HG03066 (cell line): ENCODE data around the gene EIF2B5.
"Not testable (repeated sequence)": the region's sequence is repeated elsewhere in the genome, so short reads cannot be mapped to it uniquely, and the experiment has no call there.

Experiments
- ATAC-seq: cut with Tn5 transposase; IDR thresholded peaks from one replicate; pipeline ENCODE4 v1.9.1; 2021; ENCODE audit warnings: low read depth; ENCODE audit not compliant: unreplicated experiment

Gene EIF2B5

DNA sequence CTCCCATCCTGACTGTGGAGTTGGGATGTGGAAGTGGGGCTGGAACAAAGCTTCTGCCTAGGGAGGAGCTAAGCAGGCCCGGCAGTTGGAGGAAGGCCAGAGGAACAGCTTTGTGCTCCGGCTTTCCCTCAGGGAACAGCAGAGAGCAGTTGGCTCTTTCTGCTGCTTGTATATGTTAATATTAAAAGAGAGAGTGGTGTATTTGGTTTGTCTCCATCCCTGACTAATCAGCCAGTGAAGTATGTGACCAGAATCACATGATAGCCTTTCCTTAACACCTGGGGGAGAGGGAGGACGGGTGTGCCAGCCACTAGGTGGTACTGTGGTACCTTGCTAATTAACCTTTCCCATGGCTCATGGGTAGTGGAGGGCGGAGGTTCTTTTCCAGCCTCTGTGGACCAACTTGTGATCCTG, 10.0 kb downstream of the EIF2B5 start:
- ATAC-seq: no peak

DNA sequence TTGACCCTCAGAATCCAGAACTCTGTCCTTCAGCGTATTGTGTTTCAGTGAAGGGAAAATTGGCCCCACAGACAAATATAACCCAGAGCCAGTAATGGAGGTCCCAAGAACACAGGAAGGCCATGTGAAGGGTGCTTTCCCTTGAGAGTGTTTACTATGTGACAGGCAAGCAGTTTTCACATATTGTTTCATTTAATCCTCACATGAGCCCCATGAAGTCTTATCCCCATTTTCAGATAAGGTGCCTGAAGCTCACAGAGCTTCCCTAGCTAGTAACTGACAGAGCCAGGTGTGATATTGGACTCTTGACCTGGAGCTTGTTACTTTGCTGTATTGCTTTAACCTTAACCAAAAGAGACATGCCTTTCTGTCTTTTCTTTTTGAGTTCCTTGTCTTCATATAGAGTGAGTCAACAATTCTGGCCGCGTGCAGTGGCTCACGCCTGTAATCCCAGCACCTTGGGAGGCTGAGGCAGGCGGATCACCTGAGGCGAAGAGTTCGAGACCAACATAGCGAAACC, 10.7 kb downstream of the EIF2B5 start:
- no peak for ATAC-seq

DNA sequence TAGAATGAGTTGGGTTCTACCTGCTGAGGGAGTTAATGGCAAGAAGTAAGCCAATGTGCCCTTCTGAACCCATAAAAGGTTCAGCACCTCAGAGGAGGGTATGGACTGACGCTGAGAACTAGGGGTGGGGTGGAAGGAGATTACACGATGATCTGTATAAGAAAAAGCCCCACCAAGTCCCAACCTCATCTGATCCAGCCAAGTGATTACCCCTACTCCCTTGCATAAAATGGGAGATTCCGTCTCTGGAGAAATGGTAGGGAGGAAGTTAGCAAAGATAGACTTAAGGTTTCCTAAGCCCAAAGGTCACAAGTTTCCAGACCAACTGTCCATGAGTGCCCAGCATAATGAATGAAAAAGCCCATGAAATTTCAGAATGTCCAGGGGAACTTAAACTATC, 12.9 kb downstream of the EIF2B5 start:
- ATAC-seq: no peak

DNA sequence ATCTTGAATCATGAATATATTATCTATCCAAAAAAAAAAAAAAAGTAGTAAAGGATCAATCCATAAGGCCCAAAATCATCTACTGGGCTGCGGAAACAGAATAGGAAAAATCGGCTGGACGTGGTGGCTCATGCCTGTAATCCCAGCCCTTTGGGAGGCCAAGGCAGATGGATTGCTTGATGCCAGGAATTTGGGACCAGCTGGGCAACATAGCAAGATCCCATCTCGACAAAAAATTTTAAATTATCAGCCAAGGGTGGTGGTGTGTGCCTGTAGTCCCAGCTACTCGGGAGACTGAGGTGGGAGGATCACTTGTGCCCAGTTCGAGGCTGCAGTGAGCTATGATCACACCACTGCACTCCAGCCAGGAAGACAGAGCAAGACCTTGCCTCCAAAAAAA, 14.0 kb downstream of the EIF2B5 start:
- no peak for ATAC-seq

DNA sequence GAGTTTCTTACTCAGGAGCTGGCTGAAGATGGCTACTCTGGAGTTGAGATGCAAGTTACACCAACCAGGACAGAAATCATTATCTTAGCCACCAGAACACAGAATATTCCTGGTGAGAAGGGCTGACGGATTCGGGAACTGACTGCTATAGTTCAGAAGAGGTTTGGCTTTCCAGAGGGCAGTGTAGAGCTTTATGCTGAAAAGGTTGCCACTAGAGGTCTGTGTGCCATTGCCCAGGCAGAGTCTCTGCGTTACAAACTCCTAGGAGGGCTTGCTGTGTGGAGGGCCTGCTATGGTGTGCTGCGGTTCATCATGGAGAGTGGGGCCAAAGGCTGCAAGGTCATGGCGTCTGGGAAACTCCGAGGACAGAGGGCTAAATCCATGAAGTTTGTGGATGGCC, 14.6 kb downstream of the EIF2B5 start:
- ATAC-seq: not testable (repeated sequence)

DNA sequence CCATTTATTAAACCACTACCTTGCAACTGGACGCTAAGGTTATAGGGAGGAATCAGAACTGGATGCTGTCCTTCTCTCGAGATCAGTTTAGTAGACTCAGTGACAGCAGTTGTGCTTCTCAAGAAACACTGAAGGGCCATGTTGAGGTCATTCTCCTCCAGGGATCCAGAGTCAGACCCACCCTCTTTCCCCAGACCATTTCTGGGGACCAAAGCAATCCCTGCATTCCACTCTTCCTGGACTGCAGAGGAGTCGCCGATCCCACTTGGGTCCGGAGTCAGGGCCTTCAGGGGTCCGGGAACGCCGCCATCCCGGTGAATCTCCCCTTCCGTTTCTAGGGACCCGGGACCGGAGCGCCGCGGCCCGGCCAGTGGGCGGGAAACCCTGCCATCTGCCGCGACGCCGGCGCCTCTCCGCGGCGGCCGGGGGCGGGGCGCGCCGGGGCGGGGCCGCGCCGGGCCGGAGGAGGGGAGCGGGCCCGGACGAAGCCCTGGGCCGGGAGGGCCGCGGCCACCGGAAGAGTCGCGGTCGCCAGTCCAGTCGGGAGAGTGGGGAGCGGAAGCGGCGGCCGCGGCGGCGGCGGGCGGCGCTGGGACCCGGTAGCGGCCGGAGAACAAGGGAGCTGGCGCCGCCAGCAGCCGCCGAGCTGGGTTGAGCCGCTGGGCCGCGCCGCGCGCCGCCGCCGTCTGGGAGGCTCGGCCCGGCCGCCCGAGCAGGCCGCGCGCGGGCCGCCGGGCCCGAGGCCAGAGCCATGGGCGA, 19.9 kb downstream of the EIF2B5 start, which contains the start of gene DVL3:
DVL3 (plus strand) TSS at position 493 of the 759 bp plus-strand sequence; CDS start at position 752, 259 bp downstream.
- peak; percentile 61 for ATAC-seq

DNA sequence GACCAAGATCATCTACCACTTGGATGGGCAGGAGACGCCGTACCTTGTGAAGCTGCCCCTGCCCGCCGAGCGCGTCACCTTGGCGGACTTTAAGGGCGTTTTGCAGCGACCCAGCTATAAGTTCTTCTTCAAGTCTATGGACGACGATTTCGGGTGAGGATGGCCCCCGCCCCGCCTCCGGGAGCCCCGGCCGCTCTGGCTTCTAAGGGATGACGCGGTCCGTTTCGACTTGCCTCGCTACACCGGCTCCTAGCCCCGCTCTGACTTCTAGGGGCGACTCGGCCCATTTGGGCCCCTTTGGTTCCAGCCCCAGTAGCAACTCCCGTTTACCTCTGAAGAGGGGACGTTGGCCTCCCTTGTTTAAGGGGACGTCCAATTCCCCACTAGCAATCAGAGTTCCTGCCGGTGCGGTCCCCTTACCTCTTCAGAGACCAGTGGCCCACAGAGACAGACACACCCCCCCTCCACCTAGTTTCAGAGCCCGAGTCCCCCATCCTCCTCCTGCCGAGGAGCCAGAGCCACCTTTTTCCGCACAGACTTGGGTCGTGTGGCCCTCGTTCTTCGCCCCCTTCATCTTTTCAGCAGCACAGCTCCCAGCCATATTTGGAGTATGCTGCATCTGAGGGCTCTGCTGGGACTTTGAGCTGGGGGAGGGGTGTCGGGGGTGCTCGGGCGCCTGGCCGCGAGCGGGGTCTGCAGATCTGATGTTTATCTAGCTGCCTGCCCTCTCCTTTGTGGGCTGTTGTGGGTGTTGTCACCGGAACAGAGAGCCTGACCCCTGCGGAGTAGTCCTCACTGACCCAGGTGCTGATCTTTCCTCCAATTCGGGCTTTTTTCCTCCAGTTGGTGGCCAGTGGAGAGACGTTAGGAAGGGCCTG, 20.7 kb downstream of the EIF2B5 start:
- peak; percentile 32 for ATAC-seq

DNA sequence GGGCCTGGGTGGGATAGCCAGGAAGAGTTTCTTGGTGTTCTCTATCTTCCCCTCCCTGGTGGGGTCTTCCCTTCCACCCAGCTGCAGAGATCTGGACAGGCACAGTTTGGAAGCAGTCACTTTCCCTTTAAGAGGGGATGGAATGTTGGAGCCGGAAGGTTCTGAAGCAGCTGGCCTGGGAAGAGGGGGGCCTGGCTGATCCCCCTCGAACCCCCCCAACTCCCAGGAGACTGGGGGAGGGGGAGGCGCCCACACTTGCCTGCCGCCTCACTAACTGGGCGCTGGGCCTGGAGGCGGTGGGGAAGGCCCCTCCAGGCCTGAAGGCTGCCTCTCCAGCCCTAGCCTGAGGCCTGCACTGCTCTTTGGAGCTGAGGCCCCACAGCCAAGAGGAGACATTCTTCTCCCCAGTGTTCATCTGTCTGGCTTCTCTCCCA, 21.4 kb downstream of the EIF2B5 start:
- no peak for ATAC-seq

DNA sequence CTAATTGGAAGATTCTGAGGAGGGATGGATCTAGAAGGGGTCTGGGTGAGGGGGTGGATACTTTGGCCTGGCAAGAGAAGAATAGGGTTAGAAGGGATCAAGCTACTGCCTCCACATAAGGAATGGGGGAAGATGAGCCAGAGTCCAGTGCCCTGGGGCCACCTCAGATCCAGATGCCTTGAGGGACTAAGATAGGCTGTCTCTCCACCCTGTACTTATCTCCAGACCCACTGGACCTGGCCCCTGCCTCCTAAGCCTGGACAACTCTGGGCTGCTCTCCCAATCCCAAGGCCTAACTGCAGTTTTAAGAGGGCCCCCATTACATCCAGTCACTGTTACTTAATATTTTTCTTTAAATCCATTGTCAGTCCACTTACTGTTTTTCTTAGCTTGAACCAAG, 22.0 kb downstream of the EIF2B5 start:
- ATAC-seq: no peak

DNA sequence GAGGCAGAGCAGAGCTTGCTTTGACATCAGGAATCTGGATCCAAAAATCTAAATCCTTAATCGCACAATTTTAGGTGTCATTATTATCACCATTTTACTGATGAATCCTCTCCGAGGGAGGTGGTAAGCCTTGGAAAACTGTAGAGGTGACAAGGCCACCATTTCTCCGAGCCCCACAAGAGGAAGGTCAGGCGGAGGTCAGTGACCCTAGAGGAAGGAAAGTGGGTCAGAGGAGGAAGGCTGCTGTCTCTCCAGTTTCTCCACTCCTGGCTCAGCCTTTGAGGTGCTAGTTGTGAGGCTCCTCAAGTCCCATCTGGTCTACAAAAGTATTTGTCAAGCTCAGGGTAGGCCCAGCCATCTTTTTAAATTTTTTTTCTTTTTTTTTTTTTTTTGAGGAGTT, 23.2 kb downstream of the EIF2B5 start:
- ATAC-seq: no peak

DNA sequence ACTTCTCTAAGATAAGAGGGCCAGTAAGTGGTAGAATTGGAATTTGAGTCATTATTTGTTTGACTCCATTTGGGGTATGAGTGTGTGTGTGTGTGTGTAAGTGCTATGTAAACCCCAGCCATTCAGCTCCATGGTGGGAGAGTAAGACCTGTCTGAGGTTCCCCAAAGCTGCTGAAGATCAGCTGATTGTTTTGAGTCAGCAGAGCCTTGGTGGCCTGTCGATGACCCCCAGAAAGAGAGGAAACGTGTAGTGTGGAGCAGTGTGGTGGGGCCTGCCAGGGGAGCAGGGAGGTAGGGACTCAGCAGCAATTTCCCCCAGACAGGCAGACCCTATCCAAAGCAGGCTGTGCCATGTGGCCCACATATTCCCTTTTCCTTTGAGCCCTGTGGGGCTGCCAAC, 25.3 kb downstream of the EIF2B5 start:
- no peak for ATAC-seq

DNA sequence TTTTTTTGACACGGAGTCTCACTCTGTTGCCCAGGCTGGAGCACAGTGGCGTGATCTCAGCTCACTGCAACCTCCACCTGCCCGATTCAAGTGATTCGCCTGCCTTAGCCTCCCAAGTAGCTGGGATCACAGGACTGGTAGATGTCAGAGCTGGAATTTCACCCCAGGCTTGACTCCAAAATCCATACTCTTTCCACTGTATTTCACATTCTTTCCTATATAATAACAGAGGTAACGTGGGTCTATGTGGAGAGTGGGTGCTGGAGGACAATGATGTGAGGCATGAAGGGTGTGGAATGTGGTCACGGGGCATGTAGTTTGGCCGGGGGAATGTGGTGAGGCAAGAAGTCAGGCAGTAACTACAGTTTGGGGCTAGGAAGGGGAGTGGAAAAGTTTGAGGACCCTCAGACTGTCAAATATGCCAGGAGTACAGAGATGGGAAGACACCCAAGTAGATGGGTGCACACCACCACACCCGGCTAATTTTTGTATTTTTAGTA, 27.5 kb downstream of the EIF2B5 start:
- not testable (repeated sequence) for ATAC-seq

DNA sequence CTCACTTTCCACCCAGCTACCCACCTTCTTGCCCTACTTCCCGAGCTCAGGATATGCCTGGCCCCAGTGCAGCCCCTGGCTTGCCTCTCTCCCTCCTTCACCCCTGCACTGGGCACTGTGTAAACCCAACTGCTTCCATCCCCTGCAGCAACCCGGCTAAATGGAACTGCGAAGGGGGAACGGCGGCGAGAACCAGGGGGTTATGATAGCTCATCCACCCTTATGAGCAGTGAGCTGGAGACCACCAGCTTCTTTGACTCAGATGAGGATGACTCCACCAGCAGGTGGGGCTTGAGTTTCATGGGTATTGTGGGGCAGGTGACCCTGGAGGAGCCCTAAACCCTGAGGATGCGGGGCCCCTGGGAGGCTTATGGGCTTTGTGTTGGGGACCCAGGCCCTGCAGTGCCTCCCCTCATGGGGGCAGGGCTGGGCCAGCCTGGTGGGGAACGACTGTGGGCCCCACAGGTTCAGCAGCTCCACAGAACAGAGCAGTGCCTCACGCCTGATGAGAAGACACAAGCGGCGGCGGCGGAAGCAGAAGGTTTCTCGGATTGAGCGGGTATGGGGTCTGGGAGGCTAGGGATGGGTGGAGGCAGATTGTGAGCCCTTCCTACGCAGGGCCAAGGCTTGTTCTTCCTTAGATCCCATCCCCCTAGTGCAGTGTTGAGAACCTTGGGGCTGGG, 29.6 kb downstream of the EIF2B5 start:
- no peak for ATAC-seq

DNA sequence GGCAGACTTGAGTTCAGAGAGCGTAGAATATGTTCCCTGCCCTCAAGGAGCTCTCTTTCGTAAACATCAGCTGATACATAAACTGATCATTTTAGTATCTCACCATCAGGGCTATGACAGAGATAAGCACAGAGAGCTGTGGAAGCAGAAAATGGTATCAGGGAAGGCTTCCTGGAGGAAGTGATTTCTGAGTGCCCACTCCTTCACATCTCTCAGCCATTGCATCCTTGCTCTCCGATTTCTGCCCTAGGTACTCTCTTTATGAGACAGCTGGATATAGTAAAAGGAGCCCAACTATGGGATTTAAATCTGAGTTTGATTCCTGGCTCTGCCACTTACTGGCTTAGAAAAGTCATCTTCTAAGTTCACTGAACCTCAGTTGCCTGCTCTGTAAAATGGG, 30.4 kb downstream of the EIF2B5 start:
- ATAC-seq: no peak

DNA sequence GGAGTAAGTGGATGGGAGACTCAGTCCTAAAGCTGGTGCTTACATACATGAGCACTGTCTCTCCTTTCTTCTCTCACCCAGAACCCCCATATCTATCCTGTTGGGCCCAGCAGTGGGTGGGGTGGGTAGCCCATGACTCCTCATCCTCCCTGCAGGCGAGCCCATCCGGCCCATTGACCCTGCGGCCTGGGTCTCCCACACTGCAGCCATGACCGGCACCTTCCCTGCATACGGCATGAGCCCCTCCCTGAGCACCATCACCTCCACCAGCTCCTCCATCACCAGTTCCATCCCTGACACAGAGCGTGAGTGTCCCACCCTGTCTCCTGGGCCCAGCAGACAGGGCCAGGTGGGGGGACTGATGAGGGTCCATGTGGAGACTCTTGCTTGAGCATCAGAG, 31.5 kb downstream of the EIF2B5 start:
- no peak for ATAC-seq

DNA sequence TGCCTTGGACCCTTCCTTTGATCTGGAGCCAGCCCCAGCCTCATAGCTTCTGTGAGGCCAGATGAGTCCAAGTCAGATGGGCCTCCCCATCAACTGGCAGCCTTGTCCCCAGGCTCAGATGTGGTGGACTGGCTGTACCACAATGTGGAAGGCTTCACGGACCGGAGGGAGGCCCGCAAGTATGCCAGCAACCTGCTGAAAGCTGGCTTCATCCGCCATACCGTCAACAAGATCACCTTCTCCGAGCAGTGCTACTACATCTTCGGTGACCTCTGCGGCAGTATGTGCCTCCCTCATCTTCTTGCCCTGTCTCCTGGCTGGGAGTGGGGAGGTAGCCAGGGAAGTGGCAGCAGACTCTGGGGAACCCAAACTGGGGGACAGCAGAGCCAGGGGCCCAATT, 32.6 kb downstream of the EIF2B5 start:
- ATAC-seq: no peak

DNA sequence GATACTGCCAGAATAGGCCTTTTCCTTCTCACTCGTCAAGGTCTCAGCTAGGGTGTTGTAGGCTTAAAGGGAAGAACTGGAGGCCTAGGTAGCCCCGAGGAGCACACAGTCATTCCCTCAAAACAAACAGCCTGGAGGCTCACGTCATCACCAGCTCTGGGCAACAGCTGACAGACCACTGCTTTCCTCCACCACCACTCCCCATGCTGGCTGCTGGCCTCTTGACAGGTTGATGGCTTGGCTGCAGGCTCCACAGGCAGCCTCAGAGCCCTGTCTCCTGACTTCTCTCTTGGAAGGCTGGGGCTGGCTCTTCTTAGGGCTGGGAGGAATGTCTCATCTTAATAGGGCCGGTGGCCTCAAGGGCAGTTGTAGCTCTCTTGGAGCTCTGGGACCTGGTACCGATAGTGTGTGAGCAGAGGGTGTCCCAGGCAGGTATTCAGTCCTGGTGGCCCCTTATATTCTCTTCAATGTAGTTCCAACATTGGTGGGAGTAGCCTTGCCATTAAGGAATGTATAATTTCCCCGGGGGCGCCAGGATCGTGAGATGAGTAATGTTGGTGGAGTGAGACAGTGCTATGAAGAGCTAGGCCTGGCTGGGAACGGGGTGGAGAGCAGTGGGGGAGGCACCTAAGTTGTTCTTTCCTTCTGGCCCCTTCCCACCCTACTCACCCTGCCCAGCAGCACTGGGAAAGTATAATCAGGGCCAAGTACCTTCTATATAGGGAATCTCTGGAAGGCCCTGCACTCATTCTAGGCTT, 33.4 kb downstream of the EIF2B5 start:
- ATAC-seq: no peak

DNA sequence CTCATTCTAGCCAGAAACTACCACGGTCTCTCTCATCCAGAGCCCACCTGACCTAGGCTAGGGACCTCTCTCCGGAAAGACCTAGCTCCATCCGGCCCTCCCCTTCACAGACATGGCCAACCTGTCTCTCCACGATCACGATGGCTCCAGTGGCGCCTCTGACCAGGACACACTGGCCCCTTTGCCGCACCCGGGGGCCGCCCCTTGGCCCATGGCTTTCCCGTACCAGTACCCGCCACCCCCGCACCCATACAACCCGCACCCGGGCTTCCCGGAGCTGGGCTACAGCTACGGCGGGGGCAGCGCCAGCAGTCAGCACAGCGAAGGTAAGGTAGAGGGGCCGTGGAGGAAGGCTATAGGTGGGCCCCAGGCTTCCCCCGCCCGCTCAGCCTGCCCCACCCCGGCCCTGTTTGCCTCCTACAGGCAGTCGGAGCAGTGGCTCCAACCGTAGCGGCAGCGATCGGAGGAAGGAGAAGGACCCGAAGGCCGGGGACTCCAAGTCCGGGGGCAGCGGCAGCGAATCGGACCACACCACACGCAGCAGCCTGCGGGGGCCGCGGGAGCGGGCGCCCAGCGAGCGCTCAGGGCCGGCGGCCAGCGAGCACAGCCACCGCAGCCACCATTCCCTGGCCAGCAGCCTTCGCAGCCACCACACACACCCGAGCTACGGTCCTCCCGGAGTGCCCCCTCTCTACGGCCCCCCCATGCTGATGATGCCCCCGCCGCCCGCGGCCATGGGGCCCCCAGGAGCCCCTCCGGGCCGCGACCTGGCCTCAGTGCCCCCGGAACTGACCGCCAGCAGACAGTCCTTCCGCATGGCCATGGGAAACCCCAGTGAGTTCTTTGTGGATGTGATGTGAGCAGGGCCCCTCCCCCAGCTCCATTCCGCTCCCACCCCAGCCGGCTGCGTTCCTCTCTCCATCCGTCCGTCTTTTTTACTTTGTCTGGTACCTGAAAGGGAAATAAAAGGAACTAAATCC, 35.0 kb downstream of the EIF2B5 start:
- ATAC-seq: no peak

DNA sequence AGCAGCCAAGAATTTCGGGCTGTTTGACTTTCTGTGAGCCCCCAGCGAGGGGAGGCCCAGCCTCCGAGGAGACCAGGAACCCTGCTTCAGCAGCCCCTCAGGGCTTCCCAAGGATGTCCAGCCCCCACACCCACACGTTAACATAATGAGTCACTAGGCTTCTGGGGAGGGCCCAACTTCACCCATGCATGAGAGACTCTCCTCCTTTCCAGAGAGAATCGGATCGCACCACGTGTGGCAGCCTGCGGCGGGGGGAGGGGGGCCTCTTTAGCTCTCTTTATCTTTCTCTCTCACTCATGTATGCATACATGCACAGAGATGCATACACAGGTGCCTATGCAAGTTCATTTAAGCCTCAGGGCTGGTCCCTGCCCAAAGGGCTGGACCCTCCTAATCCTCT, 36.4 kb downstream of the EIF2B5 start:
- ATAC-seq: no peak
